ENCODE data around the gene C3.
"Not testable (repeated sequence)": the region's sequence is repeated elsewhere in the genome, so short reads cannot be mapped to it uniquely, and the experiment has no call there.

The C3 gene

DNA sequence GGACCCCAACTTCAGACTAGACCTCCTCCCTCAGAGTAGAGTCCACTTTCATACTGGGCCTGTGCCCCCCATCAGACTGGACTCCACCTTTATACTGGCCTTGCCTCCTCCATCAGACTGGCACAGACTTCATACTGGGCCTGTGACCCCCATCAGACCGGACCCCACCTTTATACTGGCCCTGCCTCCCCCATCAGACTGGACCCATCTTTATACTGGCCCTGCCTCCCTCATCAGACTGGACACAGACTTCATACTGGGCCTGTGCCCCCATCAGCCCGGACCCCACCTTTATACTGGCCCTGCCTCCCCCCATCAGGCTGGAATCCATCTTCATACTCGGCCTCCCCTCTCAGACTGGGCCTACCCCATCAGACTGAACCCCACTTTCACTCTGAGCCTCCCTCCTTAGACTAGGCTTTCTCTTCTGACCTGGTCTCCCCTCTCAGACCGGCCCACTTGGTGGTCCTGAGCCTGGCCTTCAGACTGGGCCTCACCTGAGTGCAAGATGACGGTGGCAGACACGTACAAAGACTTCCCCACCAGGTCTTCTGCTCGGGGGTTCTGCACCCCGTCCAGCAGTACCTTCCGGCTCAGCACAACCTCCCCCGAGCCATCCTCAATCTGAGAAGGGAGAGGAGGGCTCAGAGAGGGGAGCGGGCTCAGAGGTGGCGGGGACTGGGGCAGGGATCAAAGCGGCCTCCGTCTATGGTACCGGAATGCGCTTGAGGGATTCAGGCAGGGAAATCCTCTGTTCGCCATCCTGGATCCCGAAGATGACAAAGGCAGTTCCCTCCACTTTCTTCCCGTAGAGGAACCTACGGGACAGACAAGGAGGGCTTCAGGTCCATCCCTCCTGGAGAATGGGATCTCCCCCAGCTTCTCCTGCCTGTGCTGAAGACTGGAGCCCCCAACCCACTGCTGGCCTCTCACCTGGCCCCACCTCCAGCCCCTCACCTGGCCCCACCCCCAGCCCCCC is 7.5 kb downstream of the C3 start:
- no peak for DNase-seq (ENCODE audit: low read depth)

DNA sequence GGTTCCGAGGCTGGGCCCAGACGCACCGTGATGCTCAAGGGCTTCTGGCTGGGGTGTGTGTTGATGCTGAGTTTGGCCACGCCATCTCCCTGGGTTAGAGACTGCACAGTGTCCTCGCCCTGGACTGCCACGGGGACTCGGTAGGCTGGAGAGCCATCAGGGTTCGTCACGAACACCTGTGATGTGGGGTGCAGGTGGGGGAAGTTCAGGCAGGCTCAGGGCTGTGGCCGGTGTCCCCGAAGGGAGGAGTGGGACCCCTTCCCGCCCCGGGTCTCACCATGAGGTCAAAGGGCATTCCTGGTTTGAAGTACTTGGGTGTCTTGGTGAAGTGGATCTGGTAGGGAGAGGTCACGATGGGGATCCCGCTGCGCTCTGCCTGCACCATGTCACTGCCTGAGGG is 8.2 kb downstream of the C3 start:
- DNase-seq (ENCODE audit: low read depth): no peak

DNA sequence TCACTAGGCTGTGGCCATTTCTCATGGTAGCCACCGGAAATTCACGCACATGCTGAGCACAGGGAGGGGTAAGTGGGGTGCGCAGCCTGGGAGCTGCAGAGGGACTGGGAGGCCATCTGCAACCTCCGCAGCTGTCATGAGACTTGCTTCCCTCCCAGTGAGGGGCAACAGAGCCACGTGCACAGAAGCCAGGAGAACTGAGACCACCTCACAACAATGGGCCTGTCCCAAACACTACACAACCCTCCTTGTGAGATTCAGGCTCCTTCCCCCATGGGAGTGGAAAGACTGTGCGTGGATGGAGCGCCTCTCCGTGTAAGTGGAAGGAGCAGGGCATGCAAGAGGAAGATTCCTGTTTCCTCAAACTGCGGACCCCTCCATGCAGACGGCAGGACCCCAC is 8.8 kb downstream of the C3 start:
- DNase-seq (ENCODE audit: low read depth): no peak

DNA sequence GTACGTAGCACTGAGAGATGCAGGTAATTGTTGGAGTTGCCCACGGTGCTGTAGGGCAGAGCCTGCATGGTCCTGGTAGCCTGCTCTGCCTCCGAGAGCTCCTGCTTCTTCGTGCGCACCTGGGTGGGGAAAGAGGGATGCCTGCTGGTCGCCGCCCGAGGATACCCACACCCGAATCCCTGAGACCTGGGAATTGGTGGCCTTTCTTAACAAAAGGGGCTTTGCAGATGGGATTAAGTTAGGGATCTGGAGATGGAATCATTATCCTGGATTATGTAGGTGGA is 9.4 kb downstream of the C3 start:
- no peak for DNase-seq (ENCODE audit: low read depth)

DNA sequence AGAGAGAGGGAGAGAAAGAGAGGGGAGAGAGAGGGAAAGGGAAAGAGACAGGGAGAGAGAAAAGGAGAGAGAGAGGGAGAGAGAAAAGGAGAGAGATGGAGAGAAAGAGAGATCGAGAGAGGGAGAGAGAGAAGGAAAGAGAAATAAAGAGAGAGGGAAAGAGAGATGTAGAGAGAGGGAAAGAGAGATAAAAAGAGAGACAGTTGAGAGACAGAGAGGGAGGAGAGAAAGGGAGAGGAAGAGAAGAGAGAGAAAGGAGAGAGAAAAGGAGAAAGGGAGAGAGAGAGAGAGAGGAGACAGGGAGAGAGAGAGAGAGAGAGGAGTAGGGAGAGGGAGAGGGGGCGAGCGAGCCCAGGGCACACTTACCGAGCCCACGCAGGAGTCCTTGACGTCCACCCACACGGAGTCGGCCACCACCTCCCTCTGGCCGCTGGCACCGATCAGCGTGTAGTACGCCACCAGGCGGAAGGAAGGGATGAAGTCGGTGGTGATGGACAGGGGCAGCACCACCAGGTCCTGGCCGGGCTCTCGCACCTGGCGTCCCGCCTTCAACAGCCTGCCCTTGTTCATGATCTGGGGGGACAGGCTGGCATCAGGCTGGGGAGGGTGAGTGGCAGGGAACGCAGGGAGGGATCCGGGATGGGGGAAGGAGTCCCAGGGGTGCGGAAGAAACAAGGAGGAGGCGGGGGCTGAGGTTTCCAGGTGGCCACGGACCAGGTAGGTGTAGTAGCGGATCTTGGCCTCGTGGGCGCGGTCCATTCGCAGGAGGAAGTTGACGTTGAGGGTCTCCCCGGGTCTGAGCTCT is 10.0 kb downstream of the C3 start:
- DNase-seq (ENCODE audit: low read depth): no peak

DNA sequence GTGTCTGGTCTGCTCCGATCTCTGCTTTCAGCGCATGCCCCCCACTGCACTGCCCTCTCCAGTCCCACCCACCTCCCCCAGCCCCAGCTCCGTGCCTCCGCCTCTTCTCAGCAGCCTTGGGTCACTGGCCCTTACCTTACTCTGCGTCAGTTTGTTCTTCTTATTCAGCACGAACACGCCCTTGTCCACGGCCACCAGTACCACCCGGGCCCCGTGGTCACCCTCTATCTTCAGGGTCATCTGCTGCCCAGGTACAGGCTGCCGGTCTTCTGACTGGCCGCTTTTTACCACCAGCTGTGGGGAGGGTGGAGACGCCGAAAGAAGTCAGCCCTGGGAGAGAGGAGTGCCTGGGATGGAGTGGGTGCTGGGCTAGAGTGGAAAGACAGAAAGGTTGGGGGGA is 10.9 kb downstream of the C3 start:
- DNase-seq (ENCODE audit: low read depth): no peak

DNA sequence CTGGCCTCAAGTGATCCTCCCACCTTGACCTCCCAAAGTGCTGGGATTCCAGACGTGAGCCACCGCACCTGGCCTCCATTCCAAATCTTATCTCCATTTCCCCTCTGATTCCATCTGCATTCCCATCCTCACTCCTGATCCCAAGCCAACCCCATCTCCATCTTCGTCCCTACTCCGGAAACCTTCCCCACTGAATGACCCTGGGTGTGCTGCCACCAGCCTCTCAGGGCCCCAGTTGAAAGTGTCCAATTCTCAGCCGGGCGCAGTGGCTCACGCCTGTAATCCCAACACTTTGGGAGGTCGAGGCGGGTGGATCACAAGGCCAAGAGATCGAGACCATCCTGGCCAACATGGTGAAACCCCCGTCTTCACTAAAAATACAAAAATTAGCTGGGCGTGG is 11.5 kb downstream of the C3 start:
- DNase-seq (ENCODE audit: low read depth): not testable (repeated sequence)

DNA sequence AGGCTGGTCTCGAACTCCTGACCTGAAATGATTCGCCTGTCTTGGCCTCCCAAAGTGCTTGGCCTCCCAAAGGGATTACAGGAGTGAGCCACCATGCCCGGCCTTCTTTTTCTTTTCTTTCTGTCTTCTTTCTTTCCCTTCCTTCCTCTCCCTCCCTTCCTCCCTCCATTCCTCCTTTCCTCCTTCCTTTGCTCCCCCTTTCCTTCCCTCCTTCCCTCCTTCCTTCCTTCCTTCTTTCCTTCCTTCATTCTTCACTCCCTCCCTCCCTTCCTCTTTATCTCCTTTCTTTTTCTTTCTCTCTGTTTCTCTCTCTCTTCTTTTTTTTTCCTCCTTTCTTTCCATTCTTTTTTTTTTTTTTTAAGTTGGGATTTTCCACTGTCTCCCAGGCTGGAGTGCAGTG is 12.1 kb downstream of the C3 start:
- no peak for DNase-seq (ENCODE audit: low read depth)

DNA sequence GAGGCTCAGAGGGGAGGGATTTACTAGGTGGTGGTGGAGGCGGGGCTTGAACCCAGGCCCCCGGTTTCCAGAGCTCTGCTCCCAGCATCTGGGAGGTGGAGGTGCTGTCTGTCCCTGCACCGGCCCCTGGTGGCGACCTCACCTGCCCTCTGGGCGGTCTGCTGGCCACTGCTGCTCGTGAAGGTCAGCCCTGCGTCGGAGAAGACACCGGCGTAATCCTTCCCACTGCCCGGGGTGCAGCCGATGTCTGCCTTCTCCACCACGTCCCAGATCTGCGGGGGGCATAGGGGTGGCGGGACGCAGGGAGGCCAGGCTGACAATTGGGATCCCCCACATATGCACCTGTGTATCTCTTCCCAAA is 12.8 kb downstream of the C3 start:
- DNase-seq (ENCODE audit: low read depth): no peak

DNA sequence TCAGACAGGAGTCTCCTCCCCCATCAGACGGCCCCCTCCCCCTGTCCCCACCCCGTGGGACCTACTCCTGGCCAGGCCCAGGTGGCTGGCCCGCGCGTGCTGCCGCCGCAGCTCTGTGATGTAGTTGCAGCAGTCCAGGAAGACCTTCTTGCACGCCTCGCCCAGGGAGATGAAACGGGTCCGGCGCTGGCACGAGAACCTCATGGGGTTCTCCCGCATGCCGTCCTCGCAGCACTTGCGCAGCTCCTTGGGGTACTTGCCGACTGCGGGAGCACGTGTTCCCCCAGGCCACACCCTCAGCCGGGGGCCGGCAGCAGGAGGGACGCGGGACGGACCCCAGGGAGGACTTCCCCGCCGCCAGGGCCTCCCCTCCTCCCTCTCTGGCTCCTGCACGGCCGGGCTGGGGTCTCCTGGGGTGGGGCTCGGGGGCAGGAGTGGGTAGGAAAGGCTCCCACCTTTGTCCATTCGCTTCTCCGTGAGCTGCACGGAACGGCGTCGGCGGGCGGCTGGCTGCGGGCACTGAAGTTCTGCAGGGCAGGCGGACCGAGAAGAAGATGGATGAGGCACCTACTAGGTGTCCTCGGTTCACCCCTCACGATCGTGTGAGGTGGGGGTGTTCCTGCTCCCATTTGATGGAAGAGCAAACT is 13.3 kb downstream of the C3 start:
- no peak for DNase-seq (ENCODE audit: low read depth)

DNA sequence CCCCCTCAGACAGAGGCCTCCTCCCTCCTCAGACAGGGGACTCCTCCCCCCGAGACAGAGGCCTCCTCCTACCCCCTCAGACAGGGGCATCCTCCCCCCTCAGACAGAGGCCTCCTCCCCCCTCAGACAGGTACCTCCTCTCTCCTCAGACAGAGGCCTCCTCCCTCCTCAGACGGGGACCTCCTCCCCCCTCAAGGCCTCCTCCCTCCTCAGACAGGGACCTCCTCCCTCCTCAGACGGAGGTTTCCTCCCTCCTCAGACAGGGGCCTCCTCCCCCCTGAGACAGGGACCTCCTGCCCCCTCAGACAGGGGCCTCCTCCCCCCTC is 13.9 kb downstream of the C3 start:
- DNase-seq (ENCODE audit: low read depth): no peak

DNA sequence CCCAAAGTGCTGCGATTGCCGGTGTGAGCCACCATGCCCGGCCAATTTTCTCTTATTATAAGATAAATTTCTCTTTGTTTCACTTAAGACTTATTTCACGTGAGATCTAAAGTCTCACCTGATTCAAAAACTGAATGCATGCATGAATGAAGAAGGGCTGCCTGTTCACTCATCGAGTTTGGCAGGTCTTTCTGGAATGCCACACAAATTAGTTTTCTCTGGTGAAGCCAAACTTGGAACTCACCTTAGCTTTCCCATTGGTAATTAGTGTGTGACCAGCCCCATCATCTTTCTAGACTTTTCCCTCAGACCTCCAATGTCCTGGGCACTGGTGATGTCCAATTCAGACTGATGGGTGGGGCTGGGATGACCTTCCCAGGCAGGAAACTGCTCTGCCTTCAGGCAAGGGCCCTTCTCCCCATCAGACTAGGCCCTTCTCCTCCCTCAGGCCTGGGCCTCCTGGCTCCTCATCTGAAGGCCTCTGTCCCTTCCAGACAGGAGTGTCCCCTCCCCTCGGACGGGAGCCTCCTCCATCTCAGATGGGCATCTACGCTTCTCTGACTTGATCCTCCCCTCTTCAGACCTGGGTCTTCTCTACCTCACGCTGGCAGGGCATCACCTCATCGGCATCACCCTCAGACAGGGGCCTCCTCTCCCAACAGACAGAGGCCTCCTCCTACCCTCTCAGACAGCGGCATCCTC is 14.4 kb downstream of the C3 start:
- no peak for DNase-seq (ENCODE audit: low read depth)

DNA sequence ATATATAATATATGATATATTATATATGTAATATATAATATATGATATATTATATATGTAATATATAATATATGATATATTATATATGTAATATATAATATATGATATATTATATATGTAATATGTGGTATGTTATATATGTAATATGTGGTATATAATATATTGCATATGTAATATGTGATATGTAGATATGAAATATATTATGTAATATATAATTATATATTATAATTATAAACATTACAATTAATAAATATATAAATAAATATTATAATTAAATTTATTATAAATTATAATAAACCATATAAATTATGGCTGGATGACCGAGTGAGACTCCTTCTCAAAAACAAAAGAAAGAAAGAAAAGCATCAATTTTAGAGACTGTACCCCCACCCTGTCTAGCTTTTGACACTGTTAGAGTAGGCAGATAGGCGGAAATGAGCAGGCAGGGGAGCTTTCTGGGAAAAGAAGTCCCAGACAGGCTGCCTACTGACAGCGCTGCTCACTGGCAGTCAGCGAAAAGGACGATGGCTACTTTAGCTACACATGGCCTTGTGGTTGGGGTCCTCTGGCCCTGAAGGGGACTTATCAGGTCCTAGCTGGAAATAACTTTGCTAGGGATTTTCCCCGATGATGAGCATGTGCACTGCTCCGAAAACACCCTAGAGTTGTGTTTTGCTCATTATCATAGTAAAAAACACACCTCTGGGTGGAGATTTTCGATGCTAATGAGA is 19.7 kb downstream of the C3 start:
- no peak for DNase-seq (ENCODE audit: low read depth)

DNA sequence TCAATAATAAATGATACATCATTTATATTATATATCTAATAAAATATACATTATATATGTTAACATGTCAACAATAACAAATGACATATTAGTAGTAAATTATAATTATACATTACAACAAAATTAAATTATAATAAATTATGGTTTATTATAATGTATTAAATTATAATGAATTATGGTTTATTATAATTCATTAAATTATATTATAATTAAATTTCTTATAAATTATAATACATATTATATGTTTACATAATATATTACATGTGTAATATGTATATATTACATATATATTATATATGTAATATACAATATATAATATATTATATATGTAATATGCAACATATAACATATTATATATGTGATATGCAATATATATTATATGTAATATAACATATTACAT is 20.5 kb downstream of the C3 start:
- DNase-seq (ENCODE audit: low read depth): no peak

DNA sequence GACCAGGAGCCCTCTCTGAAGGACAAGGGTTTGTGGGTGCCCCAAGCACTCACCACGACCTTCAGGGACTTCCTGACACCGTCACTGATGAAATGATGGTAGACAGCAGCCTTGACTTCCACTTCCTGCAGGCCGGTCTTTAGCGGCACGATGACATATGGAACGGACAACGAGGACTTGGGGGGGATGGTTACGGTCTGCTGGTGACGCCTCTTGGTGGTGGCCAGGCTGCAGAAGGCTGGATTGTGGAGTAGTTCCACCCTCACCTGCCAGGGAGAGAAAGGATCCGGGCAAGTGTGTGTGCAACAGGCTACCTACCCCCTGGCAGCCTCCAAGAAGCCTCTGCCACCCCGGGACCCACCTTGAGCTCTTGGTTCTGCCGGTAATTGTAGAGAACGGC is 23.2 kb downstream of the C3 start:
- no peak for DNase-seq (ENCODE audit: low read depth)

DNA sequence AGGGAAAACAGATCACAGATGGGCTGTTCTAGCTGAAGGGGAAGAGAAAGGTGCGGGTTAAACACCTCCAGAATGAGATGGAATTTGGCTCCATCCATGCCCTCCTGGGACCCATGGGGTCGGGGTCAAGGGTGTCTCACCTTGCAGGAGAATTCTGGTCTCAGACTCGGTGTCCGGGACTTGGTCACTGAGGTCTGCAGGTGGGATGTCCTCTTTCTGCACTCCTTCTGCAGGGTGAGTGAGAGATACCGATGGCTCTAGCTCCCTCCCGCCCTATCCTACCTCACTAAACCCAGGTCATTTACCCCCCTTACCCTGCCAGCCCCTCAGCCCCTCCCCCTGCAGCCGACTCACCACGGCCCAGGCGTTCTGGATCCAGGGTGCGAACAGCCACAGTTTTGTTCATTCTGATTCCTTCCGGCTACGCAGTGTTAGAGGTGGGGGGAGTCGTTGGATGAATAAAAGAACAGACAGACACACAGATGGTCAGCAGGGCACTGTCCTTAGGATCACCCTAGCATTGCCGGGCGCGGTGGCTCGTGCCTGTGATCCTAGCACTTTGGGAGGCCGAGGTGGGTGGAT is 24.1 kb downstream of the C3 start:
- no peak for DNase-seq (ENCODE audit: low read depth)

DNA sequence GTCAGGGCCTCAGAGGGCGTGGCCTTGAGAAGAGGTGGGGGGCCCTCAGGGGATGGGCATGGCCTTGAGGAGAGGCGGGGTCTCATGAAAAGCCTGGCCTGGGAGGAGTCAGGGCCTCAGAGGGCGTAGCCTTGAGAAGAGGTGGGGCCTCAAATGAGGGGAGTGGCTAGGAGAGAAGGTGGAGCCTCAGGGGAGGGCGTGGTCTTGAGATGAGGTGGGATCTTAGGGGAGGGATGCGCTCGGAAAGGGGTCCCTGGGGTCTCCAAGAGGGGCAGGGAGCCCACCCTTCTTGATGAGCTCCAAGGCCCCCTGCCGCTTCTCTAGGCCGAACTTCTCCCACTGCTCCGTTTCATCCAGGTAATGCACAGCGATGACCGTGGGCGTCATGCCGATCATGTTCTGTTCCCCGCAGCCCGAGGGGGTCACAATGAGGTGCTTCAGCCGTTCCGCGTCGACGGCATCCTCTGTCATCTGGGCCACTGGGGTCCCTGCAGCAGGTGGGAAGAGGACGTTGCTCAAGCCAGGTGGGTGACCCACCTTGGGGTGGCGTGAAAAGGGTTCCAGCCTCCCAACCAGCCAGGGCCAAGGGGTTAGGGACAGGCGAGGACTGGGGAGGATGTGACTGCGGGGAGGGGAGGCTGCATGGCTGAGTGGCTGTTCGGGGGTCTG is 26.2 kb downstream of the C3 start:
- no peak for DNase-seq (ENCODE audit: low read depth)

DNA sequence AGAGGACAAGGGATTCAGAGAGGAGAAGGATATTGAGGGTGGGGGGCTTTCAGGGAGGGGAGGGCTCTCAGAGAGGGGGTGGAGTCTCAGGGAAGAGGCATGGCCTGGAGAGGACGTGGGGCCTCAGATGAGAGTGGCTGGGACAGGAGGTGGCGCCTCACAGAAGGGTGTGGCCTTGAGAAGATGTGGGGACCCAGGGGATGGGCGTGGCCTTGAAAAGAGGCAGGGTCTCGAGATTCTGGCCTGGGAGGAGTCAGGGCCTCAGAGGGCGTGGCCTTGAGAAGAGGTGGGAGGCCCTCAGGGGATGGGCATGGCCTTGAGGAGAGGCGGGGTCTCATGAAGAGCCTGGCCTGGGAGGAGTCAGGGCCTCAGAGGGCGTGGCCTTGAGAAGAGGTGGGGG is 26.8 kb downstream of the C3 start:
- DNase-seq (ENCODE audit: low read depth): no peak

DNA sequence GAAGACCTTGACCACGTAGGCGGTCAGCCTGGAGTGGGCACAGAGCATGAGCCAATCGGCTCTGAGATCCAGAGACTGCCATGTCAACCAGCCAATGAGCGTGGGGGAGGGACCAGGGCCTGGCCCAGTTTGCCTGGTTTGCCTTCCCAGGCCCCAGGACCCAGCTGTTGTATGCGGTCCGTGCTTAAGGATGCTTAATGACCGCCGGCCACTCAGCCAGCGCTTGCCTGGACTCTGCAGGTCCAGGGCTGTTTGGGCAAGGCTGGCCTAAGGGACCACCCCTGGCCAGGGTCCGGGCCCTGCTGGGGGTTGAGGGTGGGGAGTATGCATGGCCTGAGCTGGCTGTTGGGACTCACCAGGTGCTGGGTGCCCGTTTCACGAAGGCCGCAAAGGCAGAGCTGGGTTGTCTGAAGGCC is 27.4 kb downstream of the C3 start:
- no peak for DNase-seq (ENCODE audit: low read depth)

DNA sequence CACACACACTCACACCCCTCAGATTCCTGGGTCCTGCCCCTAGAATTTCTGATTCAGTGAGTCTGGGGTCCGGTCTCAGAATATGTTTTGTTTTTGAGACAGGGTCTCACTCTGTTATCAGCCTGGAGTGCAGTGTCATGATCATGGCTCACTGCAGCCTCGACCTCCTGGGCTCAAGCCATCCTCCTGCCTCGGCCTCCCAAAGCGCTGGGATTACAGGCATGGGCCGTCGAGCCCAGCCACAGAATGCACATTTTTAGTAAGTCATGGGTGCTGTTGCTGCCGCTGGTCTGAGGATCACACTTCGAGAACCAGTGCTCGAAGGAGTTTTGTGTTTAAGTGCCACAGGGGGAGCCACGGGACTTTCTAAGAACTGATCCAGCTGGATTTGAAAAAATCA is 28.4 kb downstream of the C3 start:
- no peak for DNase-seq (ENCODE audit: low read depth)

DNA sequence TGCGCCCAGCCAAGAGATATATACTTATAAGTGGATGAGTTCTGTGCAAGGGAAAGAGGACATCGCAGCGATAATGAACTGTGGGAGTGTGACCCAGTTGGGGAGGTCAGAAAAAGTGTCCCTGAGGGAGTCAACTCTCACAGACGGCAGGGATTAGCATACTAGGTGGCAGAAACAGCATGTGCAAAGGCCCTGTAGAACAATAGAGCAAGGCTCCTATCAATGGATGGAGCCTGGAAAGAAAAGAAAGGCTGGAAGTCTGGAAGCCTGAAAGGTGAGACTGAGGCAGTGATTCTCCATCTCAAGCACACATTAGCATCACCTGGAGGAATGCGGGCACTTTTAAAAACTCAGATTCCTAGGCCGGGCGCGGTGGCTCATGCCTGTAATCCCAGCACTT is 29.1 kb downstream of the C3 start:
- no peak for DNase-seq (ENCODE audit: low read depth)

Measured in stimulated activated CD8-positive, alpha-beta memory T cell treated with anti-CD3 and anti-CD28 coated beads, Interleukin-7, amount 100 ng/mL, for 24 hours (primary cell).